ENCODE data around the gene CPSF4.

Gene CPSF4

DNA sequence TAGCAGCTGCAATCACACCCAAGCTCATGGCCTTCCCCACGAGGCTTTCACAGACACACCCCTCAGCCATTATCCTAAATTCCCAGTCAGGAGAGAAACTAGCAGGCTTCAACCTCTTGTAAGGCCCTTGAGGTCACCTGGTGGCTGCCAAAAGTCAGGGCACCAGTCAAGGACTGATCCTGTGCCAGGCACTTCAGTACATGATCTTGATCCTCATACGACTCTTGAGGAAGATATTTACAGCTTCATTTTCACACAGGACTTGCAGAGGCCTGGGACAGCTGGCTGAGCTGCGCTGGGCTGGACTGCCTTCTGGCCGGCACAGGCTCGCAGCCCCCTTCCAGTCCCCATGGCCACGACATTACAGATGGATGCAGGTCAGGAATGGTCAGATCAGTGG is 39.1 kb upstream of the CPSF4 start:
- TF ChIP-seq GATA2 (IDR thresholded peaks at IDR 0.05; ENCODE audit: low read depth, low read length) = no peak
- no peak for TF ChIP-seq GATA3 (IDR thresholded peaks at IDR 0.05; ENCODE audit: low read depth, low read length)

DNA sequence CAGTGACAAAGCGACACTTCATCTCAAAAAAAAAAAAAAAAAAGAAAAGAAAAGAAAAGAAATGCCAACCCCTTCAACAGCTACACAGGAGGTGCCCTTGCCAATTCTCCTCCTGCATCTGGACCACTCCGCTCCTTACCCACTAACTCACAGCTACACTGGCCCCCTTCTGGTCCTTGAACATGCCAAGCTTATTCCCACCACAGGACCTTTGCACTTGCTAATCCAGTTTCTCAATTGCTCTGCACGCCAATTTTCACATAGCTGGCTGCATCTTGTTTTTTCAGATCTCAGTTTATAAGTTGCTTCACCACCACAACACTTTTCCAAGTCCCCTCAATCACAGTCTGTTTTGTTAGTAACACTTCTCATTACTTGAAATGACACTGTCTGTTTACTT is 35.9 kb upstream of the CPSF4 start:
- TF ChIP-seq GATA3 (IDR thresholded peaks at IDR 0.05; ENCODE audit: low read depth, low read length) = no peak
- TF ChIP-seq GATA2 (IDR thresholded peaks at IDR 0.05; ENCODE audit: low read depth, low read length) = no peak

DNA sequence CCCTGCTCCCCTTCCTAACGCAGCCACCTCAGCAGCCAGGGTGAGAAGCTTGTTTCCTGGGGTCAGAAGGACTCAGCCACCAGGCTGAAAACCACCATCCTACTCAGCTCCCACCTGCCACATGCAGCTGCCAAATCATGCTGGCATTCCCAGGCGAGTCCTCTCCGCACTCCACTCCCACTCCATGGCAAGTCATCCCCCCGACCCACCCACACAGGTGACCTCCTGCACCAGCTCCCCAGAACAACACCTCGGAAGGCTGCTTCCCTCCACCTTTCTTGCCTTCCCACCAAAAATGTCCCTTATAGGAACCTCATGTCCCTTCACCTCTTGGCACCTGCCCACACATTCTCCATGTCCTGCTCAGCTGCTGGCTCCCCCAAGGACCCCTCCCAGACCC is 35.0 kb upstream of the CPSF4 start:
- TF ChIP-seq GATA3 (IDR thresholded peaks at IDR 0.05; ENCODE audit: low read depth, low read length) = no peak
- TF ChIP-seq GATA2 (IDR thresholded peaks at IDR 0.05; ENCODE audit: low read depth, low read length) = no peak

DNA sequence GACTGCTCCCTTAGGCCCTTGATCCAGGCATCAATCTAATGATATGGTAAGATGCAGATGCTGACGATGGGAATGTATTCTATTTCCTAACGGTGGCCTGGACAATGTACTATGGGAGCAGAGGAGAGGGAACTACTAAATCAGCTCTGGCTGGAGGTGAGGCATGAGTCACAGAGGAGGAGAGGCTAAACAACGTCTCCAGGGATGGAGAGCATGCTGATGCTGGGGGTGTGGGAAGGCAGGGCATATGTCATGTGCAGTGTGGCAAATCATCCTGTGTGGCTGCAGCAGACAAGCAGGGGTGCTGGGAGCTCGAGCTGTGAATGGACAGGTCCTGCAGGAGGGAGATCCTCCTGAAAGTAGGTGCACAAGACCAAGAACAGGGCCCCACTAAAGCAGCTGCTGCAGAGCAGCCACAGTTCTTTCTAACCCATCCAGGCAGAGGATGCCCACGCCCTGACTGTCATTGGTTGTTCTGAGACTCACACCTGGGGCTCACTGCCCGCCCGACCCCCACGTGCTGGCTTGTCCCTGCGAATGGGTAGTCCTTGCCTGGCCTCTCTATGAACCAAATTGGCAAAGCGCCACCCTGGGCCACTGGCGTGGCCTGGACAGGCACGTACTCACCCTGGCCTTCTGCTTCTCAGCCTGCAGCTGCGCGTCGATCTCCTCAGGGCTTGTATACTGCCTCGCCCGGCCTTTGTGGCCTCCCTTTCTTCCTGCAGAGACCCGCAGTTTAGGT is 34.3 kb upstream of the CPSF4 start:
- TF ChIP-seq GATA3 (IDR thresholded peaks at IDR 0.05; ENCODE audit: low read depth, low read length) = no peak
- TF ChIP-seq GATA2 (IDR thresholded peaks at IDR 0.05; ENCODE audit: low read depth, low read length) = no peak

DNA sequence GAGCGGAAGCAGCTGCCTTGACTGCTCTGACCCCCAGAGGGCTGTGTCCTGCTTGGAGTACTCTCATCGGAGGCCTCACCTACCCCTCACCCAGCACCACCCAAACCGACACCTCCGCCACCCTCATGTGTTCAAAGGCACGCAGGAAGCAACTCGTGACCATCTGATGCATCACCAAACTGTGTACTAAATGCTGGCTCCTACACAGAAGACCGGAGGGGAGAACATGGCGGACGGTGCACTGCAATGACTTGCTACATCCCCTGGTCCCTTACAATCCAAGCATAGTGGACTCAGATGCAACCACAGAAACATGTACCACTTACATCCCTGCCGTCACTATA is 33.8 kb upstream of the CPSF4 start:
- TF ChIP-seq GATA2 (IDR thresholded peaks at IDR 0.05; ENCODE audit: low read depth, low read length) = no peak
- no peak for TF ChIP-seq GATA3 (IDR thresholded peaks at IDR 0.05; ENCODE audit: low read depth, low read length)

DNA sequence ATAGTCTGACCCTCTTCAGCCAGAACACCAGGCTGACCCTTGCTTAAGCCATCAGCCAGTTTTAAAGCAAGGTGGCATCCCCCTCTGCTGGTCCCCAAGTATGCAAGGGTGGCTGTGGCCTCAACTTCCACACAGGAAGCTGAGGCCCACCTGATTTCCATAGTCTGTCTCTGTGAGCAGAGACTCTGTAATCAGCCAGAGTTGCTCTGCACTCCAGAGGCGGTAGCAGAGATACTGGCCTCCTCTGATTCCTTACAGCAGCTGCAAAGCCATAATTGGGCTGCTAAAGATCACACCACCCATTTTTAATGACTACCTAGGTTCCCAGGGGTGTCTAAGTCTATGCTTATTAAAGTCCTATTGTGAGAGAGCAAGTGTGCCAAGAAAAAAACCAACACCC is 32.2 kb upstream of the CPSF4 start:
- TF ChIP-seq GATA2 (IDR thresholded peaks at IDR 0.05; ENCODE audit: low read depth, low read length) (no peak), GATA3 (IDR thresholded peaks at IDR 0.05; ENCODE audit: low read depth, low read length) (no peak)

DNA sequence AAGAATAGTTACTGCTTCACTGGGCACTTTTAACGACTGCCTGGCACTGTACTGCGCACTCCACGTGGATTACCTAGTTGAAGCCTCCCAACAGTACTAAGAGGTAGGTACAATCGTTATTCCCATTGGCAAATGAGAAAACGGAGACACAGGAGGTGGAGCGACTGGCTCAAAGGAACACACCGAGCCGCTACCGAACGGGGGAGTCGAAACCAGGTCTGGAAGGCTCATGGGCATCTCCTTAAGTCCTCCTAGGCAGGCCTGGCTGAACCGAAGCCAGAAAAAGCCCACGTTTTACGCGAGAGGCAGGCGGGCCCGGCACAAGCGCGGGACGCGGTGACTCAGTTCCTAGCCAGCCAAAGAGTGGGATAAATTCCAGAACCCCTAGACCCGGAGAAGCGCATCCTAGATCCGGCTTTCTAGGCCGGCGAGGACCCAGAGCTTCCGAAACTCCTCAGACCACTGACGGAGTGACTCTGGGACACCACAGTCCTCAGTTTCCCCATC is 30.8 kb upstream of the CPSF4 start:
- no peak for TF ChIP-seq GATA2 (IDR thresholded peaks at IDR 0.05; ENCODE audit: low read depth, low read length)
- TF ChIP-seq GATA3 (IDR thresholded peaks at IDR 0.05; ENCODE audit: low read depth, low read length) = no peak

DNA sequence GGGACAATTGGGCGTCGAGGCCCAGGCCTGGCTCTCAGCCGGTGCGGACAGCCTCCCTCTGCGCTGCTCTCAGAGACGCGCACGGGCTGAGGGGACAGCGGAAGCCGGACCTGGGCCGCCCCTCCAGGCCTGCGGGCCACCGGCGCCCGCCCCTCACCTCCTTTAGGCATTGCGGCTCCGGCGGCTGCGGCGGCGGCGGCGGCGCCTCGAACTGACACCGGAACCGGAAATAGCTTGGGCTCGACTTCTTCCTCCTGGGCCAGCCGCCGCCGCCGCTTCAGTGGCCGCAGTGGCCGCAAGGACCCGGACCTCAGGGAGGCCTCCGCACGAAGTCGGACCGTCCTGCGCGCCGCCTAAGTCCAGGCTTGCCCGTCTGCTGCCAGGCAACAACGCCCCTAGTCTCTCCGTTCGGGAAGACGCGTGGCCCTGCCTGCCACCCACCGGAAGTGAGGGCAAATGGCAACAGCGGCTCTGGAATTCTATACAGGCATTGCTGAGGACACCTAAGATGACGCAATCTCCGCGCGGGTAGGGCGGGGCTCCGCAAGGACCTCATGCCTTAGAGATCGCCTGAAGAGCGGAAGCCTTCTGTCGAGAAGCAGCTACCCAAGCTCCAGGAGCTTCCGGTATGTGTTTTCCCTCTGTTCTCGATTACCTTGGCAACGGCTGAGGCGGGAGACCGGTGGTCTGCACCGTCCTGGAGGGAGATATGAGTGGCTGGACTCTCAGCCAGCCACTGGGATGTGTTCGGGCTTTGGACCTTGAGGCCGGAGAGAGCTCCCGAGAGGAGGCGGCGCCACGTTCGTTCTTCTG is 30.2 kb upstream of the CPSF4 start, which contains the start of the genes BUD31 and PDAP1:
Gene BUD31, plus strand, starts transcription at position 591 of the 813 bp plus-strand sequence. CDS start 2,124 bp downstream, outside the sequence.
Gene PDAP1, minus strand, starts transcription at position 219 of the 813 bp plus-strand sequence. Its CDS starts 49 bp downstream, at position 170.
- TF ChIP-seq GATA2 (IDR thresholded peaks at IDR 0.05; ENCODE audit: low read depth, low read length) (no peak), GATA3 (IDR thresholded peaks at IDR 0.05; ENCODE audit: low read depth, low read length) (no peak)

DNA sequence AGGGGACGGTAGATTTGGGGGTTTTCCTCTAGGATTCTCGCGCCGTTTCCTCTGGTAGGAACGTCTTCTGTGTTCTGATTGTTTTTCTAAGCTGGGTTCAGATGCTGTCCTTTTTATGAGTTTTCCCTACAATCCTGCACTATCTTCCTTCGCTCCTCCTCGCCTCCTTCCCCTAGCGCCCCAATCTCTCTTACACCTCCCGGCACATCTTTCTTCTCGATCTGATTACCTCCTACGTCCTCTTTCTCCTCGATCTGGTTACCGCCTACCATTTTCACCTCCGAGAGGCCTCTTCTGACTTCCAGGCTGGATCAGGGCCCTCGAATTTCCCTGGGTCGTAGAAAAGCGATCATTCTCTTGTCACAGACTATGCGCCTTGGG is 29.6 kb upstream of the CPSF4 start:
- no peak for TF ChIP-seq GATA2 (IDR thresholded peaks at IDR 0.05; ENCODE audit: low read depth, low read length)
- TF ChIP-seq GATA3 (IDR thresholded peaks at IDR 0.05; ENCODE audit: low read depth, low read length) = no peak

DNA sequence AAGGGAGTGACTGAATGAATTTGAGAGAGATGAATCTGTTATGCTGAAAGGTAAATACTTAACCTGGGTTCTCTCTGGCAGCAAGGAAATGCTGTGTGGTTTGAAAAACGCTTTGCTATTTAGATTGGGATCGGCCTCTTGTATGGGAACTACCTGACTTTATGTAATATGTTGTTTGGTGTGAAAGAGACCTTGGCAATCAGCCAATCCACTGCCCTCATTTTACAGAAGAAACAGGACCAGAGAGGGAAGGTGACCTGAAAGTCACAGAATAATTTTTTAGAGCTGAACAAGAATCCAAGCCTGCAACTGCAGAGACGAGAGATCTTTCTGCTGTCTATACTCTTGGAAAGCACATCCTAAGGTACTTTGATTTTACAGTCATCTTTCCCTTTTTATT is 28.9 kb upstream of the CPSF4 start:
- TF ChIP-seq GATA2 (IDR thresholded peaks at IDR 0.05; ENCODE audit: low read depth, low read length) (no peak), GATA3 (IDR thresholded peaks at IDR 0.05; ENCODE audit: low read depth, low read length) (no peak)

DNA sequence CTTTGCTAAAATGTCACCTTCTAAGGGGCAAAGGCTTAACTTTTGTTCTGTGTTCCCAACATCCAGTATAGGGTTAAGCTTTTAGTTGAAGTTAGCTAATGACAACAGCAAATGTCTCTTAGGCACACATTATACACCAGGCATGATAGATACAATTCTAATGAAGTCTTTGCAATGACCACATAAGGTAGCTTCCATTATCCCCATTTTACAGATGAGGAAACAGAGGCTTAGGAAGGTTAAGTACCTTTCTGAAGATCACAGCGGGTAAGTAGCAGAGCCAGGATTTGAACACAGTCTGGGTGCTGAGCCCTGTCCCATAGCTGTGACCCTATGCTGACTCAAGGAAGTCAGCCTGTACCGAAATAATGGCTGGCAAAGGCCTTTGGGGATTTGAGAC is 28.1 kb upstream of the CPSF4 start:
- no peak for TF ChIP-seq GATA2 (IDR thresholded peaks at IDR 0.05; ENCODE audit: low read depth, low read length)

DNA sequence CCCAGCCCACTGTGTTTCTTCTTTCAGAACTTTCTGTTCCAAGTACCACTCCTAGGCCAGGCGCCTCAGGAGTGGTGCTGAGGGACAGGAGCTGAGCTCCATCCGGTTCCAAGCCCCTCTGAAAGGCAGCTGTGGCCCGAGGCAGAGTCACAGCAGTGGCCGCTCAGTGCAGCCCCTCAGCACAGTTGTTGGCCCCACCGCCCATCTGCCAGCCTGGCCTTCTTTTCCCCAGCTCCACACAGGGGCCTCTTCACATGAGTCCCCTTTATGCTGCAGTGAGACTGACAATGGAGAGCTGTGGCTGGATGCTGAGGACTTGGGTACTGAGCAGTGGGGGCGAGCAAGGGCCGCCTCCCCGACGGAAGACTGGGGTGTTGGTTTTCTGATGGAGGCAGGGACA is 20.5 kb upstream of the CPSF4 start:
- TF ChIP-seq GATA2 (IDR thresholded peaks at IDR 0.05; ENCODE audit: low read depth, low read length) (no peak), GATA3 (IDR thresholded peaks at IDR 0.05; ENCODE audit: low read depth, low read length) (no peak)

DNA sequence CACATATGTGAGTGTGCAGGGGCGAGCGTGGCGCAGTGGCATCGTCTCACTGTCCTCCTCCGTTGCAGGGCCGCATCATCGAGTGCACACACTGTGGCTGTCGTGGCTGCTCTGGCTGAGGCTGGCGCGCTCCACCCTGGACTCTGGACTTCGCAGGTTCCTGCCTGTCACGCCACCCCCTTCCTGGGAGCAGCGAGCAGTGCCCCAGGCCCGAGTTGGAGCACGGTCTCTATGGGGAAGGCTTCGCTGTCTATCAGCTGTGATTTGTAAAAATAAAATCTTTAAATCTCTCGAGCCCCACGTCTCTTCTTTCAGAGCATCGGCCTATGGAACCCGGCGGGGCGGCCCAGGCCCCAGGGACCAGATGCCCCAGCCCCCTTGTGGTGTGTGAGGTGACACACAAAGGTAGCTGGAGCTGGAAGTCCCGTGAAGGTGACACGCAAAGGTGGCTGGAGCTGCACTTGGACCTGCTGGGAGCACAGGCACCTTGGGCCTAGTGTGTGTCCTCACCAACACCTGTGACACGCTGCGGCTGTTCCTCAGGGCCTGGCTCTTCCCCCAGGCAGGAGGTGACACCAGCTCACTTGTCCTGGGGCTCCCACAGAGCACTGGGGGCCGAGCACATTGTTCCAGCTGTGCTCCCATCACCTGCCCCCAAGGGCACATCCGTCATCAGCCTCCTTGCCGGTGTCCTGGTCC is 19.3 kb upstream of the CPSF4 start:
- TF ChIP-seq GATA2 (IDR thresholded peaks at IDR 0.05; ENCODE audit: low read depth, low read length) (no peak), GATA3 (IDR thresholded peaks at IDR 0.05; ENCODE audit: low read depth, low read length) (no peak)

DNA sequence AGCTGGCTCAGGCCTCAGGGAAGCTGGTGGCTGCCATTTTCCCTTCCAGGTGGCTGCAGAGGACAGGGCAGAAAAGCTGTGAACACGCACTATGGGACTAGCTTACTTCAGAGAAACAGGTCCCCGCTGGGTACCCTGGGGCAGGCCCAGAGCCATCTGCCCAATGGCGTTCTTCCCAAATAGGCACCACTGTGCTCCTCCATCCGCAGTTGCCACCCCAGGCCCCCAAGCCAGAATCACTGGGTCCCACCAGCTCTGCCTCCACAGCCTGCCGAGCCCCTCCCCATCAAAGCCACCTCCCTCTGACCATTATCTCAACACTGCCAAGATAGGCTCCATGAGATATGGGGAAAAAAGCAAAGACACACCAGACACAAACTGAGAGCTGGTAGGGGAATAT is 18.5 kb upstream of the CPSF4 start:
- TF ChIP-seq GATA2 (IDR thresholded peaks at IDR 0.05; ENCODE audit: low read depth, low read length) (no peak), GATA3 (IDR thresholded peaks at IDR 0.05; ENCODE audit: low read depth, low read length) (no peak)
